HCEC 1CT (cell line): ENCODE measurements around the gene CSMD2.

Experiments used
- DNase-seq: peaks from one replicate; pipeline ENCODE4 v3.0.0-alpha.2; 2017

CSMD2 gene

DNA sequence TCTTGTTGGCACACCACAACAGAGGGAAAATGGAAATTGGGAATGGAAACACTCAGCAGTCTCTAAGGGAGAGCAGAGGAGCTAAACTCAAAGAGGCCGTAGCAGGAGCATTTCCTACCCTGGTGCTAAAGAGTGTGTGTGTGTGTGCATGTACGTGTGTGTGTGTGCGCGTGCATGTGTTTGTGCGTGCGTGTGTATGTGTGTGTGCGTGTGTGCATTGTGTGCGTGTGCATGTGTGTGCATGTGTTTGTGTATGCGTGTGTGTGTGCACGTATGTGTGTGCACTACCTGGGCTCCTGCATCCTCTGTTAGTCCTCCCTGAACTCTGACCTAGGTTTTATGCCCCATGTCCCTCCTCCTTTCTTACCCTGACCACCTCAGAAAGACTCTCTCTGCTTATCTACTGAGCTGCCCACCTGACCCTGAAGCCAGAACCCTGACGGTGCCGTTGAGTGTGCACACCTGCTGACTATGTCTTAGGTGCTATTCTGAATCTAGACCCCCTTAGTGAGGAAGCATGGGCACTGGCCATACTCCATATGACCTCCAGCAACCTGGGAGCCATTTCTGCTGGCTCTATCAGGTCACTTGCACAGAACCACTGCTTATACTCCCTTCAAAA, 458.3 kb downstream of the CSMD2 start:
- no peak for DNase-seq

GRCh38 chr1:33703464-33703863, 461.6 kb downstream of the CSMD2 start:
- DNase-seq: no peak

DNA sequence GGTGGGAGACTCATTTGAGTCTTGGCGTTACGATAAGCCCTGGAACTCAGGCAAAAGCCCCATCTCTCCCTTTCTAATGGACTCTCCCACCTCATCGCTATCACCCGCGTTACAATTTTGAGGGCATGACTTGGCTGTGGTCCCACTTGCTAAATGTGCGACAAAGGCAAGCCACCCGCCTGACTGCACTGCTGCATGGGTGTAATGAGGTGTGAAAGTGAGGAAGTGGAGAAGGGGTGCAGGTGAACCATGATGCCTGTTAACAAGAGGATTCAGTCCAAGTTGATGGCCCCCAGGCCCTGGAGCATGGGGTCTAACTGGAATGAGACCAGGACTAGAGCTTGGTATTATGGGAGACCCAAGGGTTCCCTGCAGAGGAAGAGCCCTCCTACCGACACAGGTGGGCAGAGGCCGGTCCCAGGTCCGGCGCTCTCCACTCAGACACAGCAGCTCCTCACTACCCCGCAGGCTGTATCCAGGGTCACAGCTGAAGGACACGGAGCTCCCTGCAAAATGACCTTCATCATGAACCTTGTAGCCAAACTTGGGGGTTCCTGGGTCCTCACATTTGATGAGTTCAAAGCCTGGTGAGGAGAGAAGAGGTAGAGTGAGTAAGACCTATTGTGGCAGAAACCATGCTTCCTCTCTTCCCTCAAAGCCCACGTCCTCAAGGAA, 466.5 kb downstream of the CSMD2 start:
- DNase-seq: no peak

DNA sequence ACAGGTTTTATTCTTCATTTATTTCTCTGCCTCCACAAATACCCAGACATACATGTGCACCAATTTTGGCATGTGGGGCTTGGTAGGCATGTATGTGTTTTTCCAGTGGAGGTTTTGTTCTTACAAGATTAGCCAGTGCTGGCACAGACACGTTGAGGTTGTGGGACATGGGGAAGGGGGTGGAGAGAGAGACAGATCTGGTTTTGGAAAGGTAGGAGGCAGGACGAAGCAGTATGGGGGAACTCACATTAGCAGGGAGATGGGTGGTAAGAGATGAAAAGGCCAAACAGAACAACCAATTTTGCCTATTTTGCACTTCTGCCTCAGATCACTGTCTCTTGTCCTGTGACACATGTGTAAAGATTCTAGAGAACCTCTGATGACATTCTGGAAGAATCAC, 467.2 kb downstream of the CSMD2 start:
- DNase-seq: no peak

DNA sequence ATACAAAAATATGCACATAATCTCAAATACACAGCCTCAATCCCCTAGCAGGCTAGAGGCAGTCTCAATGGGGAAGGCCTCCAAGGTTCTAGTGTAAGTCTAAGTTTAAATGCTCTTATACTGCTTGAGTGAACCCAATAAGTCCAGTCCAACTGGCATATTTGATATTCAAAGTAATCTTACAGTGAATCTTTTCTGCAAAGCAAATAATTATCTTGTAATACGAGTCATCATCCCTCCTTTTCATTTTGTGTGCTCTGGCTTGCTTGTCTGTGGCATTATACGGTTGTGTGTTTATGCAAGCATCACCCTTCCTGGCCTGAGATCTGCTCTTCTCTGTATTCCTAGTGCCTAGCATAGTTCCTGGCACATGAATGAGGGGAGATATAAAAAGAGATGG, 468.1 kb downstream of the CSMD2 start:
- no peak for DNase-seq

DNA sequence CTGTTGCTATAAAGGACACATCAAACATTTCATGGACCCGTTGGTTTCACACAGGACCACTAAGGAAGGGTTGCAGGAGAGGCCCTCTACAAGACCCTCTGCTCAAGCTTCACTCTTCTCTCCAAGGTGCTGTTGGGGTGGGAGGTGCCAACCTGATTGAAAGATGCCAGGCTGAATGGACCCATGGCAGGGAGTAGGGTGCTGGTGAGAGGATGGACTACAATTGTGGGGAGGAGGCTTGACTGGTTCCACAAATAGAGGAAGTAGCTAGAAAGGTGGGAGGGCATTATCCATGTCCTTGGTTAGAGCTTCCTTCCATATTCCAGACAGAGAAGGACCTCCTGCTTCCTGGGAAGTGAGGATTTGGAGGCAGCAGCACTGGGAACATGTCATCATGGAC, 468.7 kb downstream of the CSMD2 start:
- no peak for DNase-seq

GRCh38 chr1:33692206-33693188, 472.5 kb downstream of the CSMD2 start:
- no peak for DNase-seq

- no peak for DNase-seq
Measured at GRCh38 chr1:33687000-33687399, 478.0 kb downstream of the CSMD2 start.

- no peak for DNase-seq
Measured at GRCh38 chr1:33686551-33686950, 478.5 kb downstream of the CSMD2 start.

- no peak for DNase-seq
Measured at GRCh38 chr1:33685256-33685655, 479.8 kb downstream of the CSMD2 start.

DNA sequence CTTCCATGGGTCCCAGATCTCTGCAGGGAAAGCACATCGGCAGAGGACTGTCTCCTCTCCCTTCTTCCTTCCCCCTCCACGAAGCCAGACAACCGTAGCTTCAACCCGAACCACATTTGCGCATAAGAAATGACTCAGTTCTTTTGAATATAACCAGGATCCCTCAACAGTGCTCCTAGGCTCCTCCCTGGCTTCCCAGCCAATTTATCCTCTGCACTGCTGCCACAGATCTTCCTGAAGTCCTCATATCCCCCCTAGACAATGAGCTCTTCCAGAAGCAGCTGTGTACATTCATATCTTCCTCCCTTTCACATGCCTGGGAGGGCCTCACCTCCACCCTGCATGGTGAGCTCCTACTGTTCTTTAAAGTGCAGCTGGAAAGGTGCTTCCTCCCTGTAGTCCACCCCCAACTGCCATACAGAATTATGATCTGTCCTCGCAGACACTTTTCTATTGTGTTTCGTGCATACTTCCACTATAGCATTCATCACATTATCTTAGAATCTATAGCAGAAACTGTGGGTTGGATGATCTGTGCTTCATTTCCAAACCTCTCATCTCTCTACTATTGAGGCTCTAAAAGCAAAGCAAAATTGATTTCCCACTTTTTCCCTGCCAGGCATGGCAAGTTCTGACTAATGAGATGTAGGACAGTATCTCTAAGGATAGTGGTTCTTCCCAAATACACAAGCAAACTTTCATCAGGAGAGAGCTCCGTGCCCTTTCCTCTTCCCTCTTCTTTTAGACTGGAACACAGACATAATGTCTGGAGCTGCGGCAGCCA, 480.4 kb downstream of the CSMD2 start:
- no peak for DNase-seq

DNA sequence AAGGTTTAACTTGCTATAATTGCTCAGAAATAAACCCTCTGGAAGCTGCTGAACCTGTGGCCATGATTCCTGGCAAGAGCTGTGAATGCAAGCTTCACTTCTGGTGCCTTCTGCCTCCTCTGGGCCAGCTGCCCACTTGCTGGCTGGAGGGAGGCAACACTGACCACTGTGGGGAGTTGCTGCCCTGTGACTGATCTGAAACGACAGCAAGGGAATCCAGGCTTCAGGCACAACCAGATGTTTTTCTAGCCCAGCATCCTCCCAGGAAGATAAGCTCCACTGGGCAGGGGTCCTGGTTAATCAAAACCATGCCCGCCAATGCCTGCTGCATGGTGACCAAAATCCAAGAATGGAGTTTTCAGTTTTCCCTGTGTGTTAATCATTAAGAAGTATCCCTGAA, 481.1 kb downstream of the CSMD2 start:
- DNase-seq: no peak

DNA sequence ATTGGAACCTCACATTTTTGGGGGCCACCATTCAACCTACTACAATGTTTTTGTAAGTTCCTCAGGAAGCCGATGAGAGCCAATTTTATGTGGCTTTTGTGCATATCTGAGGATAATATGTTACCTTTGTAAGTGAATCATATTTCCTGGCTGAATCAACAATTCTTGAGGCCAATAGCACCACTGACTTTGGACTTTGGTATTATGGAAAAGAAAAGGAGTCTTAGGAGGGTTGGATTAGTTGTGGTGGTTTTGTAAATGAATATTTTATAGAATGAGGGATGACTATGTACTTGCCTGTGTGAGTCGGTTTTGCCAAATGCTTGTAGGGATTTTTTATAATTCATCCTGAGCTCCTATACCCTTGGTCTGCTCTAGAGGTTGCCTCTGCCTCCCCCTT, 482.7 kb downstream of the CSMD2 start:
- DNase-seq: no peak

- no peak for DNase-seq
Measured at GRCh38 chr1:33680281-33680840, 484.7 kb downstream of the CSMD2 start.

DNA sequence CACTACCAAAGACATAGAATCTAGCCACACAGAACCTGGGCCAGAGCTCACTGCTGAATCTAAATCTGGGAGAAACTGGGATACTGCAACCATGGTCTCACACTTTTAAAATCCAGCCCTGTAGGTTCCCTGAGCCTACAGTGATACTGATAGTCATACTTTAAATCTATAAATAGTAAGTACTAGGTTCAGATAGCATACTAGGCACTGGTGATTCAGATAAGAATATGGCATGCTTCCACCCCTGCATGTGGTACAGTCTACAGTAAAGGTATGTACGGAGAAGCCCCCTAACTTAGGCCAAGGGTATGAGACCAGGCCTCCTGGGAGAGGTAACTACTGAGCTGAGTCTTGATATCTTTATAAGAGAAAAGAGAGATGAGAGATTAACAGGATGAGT, 494.5 kb downstream of the CSMD2 start:
- no peak for DNase-seq

- no peak for DNase-seq
Measured at GRCh38 chr1:33668695-33669094, 496.3 kb downstream of the CSMD2 start.

GRCh38 chr1:33667386-33668282, 497.4 kb downstream of the CSMD2 start:
- no peak for DNase-seq

- DNase-seq: no peak
Measured at GRCh38 chr1:33666616-33667015, 498.4 kb downstream of the CSMD2 start.

- DNase-seq: no peak
Measured at GRCh38 chr1:33661811-33662454, 503.1 kb downstream of the CSMD2 start.

DNA sequence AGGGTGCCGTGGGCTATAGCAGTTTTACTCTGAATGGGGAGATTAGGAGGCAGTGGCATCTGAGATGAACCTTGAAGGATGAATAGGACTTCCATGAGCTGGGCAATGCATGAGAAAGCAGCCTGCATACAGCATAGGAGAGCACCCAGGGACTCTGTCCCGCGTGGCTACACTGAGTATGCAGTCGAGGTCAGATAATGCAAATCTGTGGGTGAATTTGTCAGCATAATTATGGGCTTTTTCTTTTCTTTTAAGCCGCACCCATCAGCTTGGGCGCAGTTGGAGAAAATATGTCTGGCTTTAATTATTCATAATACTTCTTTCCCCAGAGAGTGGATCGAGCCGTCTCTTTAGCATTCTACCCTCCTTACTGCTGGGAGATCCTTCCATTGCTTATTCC, 504.1 kb downstream of the CSMD2 start:
- DNase-seq: no peak

- DNase-seq: no peak
Measured at GRCh38 chr1:33660244-33660643, 504.8 kb downstream of the CSMD2 start.
